GM13977 (cell line): Measurements from ENCODE around the gene SPATA46.

Experiments
- DNase-seq: peaks from one replicate; pipeline ENCODE4 v3.0.0; 2012; ENCODE audit warnings: low spot score
- in situ Hi-C: fragments of 300-500 bp; cut with MboI; formaldehyde crosslinking; loops from one replicate; pipeline ENCODE4 v1.12.0; 2022; ENCODE audit warnings: low sequenced_read_pairs, low pct_unique_long_range_greater_than_20kb, mixed read lengths, inconsistent platforms; ENCODE audit not compliant: unreplicated experiment
- TF ChIP-seq, protein P1 (sequence below): IDR thresholded peaks from 2 replicates; pipeline ENCODE4 v1.5.1; 2012; ENCODE audit warnings: mild to moderate bottlenecking, control low read depth; ENCODE audit not compliant: insufficient read depth; ENCODE audit errors: extremely low read depth, missing control alignments

SPATA46 gene

DNA sequence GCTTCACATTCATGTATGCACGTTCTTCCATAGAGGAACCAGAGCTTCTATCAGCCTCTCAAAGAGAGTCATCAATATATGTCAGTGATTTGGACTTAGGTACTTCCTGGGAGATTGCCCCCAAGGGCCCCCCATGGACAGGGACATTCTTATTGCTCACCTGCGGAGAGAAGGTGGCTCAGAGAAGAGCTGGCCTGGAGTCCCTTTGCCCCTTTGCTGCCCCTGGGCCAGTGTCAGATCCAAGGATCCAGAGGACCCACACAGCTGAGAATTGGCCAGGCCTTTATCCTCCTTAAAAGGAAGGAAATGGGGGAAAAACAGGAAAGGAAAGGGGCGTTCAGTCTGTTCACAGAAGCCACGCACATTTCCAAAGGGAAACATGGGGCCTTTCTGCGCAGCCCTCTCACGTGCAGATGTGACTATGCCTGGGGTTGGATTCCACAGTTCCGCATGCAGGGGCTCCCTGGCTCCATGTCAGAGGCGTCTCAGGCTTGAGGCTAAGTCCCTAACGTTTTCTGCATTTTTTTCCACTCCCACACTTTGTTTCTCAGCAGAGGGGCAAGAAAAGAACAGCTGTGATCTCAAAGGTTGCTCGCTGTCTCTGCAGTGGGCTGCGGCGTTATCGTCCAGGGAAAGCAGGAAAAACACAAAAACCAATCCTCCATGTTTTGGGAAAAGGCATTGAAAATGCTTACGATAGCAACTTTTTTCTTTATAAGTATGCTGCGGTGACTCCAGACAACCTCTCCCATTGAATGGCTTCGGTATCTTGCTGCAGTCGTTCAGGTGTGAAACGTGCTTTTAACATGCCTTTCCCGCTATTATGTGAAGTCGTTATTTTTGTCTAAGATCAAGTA, 10.8 kb upstream of the SPATA46 start:
- in situ Hi-C loops, result no loop called here

GRCh38 chr1:162386292-162387225, 9.9 kb upstream of the SPATA46 start:
- TF ChIP-seq, protein P1, sequence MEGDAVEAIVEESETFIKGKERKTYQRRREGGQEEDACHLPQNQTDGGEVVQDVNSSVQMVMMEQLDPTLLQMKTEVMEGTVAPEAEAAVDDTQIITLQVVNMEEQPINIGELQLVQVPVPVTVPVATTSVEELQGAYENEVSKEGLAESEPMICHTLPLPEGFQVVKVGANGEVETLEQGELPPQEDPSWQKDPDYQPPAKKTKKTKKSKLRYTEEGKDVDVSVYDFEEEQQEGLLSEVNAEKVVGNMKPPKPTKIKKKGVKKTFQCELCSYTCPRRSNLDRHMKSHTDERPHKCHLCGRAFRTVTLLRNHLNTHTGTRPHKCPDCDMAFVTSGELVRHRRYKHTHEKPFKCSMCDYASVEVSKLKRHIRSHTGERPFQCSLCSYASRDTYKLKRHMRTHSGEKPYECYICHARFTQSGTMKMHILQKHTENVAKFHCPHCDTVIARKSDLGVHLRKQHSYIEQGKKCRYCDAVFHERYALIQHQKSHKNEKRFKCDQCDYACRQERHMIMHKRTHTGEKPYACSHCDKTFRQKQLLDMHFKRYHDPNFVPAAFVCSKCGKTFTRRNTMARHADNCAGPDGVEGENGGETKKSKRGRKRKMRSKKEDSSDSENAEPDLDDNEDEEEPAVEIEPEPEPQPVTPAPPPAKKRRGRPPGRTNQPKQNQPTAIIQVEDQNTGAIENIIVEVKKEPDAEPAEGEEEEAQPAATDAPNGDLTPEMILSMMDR, result no peak
- in situ Hi-C loops, result no loop called here
- peak; percentile 2 for DNase-seq

More for the DNA sequence above, 10.8 kb upstream of the SPATA46 start:
- DNase-seq, result peak; percentile 2
- TF ChIP-seq, protein P1, result no peak

DNA sequence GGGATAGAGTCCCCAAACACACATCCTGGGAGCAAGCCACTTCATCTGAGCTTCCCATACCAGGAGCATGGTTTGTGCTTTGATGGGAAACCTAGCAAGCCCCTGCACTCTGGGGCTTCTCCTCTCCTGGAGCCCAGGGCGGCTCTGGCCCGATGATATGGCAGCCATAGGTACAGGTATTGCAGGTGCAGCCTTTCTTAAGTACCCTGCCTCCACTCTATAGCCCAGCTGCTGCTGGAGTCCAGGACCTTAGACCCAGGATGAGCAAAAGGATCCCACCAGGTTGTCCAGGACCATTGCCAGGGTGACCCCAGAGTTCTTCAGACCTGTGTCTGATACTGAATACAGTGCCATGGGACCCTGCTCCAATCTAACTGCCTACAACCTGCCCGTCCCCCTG, 9.0 kb upstream of the SPATA46 start:
- DNase-seq, result peak; percentile 5
- TF ChIP-seq, protein P1, result no peak
- in situ Hi-C loops, result no loop called here

- DNase-seq, result peak; percentile 2
- TF ChIP-seq, protein P1, result no peak
- in situ Hi-C loops, result no loop called here
These were observed 8.6 kb upstream of the SPATA46 start for GRCh38 chr1:162385280-162385623.

DNA sequence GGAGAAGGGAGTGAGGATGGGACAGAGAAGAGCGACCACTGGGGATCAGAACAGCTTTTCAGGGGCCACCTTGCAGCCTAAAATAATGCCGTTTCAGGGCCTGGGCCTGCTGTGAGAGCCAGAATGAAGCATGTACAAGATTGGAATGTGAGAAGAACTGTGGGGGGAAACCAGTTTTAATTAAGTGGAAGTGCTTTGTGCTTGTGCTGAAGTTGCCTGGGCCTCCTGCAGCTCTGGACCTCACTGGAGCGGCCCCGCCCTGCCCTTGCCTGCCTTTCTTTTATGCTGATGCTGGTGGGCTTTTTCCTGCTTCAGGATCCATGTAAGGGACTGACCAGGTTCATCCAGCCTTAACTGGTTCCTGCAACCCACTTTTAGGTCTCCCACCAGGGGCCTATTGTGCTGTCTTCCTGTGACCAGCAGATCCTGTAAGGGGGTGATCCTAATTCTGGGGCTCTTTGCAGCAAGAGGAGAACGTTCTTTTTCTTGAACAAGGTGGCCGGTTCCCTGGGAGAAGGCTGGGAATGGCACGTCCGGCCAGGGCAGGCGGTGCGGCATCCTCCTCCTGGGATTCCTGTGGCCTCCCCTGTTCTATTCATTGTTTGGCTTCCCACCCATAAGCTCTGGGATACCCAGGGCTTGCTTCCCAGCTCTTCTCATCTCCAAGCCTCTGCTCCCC, 8.1 kb upstream of the SPATA46 start:
- in situ Hi-C loops, result no loop called here
- no peak for DNase-seq
- TF ChIP-seq, protein P1, result no peak

DNA sequence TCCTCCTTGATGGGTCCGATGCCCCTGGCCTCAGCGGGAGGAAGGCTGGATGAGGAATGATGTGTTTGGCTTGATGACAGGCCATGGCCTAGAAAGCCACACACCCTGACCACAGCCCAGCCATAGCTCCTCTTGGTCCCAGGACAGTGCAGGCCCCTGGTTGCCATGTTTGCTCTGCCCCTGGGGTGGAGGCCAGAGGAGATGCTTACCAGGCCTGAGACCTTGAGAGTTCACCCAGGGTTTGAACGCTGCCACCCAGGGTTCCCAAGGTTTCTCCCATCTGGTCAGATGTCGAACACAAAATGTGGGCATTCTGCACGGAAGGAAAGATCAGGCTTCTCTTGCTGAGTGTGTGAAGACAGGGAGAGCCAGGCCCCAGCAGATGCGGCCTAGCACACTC, 7.5 kb upstream of the SPATA46 start:
- TF ChIP-seq, protein P1, result no peak
- in situ Hi-C loops, result no loop called here
- no peak for DNase-seq
